HG02870 (cell line): ENCODE measurements around the gene PCDH18.

ENCODE experiments used
- ATAC-seq: cut with Tn5 transposase; IDR thresholded peaks from one replicate; pipeline ENCODE4 v1.9.1; 2021; ENCODE audit warnings: mild to moderate bottlenecking, moderate library complexity; ENCODE audit not compliant: unreplicated experiment

The PCDH18 gene

GRCh38 chr4:137474711-137475301 lies 57.5 kb downstream of the PCDH18 start:
- ATAC-seq, result no peak

GRCh38 chr4:137471895-137472294 lies 60.4 kb downstream of the PCDH18 start:
- no peak for ATAC-seq

- no peak for ATAC-seq
Observed at GRCh38 chr4:137471461-137471860, 60.8 kb downstream of the PCDH18 start.

GRCh38 chr4:137470806-137471205 lies 61.5 kb downstream of the PCDH18 start:
- no peak for ATAC-seq
